NCI-H1105 (cell line): ENCODE results near the gene TRIM8.

Experiments used
- DNase-seq: peaks from one replicate; lab custom pipeline; 2025; lab: John Stamatoyannopoulos, UW

The TRIM8 gene

GRCh38 chr10:102616066-102616770 lies 28.1 kb upstream of the TRIM8 start:
- DNase-seq: no peak

- DNase-seq: no peak
Measured at GRCh38 chr10:102617041-102617440, 27.2 kb upstream of the TRIM8 start.

GRCh38 chr10:102617816-102618215 lies 26.5 kb upstream of the TRIM8 start:
- DNase-seq: no peak

- no peak for DNase-seq
Measured at GRCh38 chr10:102619281-102619981, 24.8 kb upstream of the TRIM8 start.

GRCh38 chr10:102620138-102620590 lies 24.1 kb upstream of the TRIM8 start:
- no peak for DNase-seq

- DNase-seq: no peak
Measured at GRCh38 chr10:102620591-102621442, 23.5 kb upstream of the TRIM8 start.

- no peak for DNase-seq
Measured at GRCh38 chr10:102621443-102622325, 22.6 kb upstream of the TRIM8 start.

GRCh38 chr10:102624094-102624493 lies 20.2 kb upstream of the TRIM8 start:
- no peak for DNase-seq

GRCh38 chr10:102624751-102625645 lies 19.3 kb upstream of the TRIM8 start:
- DNase-seq: no peak

- no peak for DNase-seq
Measured at GRCh38 chr10:102626026-102626685, 18.1 kb upstream of the TRIM8 start.

- no peak for DNase-seq
Measured at GRCh38 chr10:102627291-102627735, 17.0 kb upstream of the TRIM8 start.

GRCh38 chr10:102627736-102628293 lies 16.5 kb upstream of the TRIM8 start:
- no peak for DNase-seq

- DNase-seq: no peak
Measured at GRCh38 chr10:102628451-102628911, 15.8 kb upstream of the TRIM8 start.

- no peak for DNase-seq
Measured at GRCh38 chr10:102629661-102630614, 14.3 kb upstream of the TRIM8 start.

- DNase-seq: no peak
Measured at GRCh38 chr10:102630663-102631062, 13.6 kb upstream of the TRIM8 start.

- DNase-seq: no peak
Measured at GRCh38 chr10:102631525-102632393, 12.5 kb upstream of the TRIM8 start.

GRCh38 chr10:102632394-102633111 lies 11.7 kb upstream of the TRIM8 start:
- no peak for DNase-seq
